T-cell (primary cell): ENCODE data around the gene SLC6A13. TPM values are rescaled to one million over a fixed set of nuclear protein-coding genes. Genes with fewer than 3 reads are reported as not detected.
"Not testable (repeated sequence)": the region's sequence is repeated elsewhere in the genome, so short reads cannot be mapped to it uniquely, and the experiment has no call there.

ENCODE experiments used
- ATAC-seq, 4 experiments: fragments of 200-7000 bp in 3 of 4; fragments of 150-1000 bp in 1 of 4; cut with Tn5 transposase; replicated peaks in 1 of 4; 1 replicate in 3 of 4; 2 replicates in 1 of 4; pipeline ENCODE4 v1.10.0; 2021; ENCODE audit warnings: moderate library complexity in 3 of 4, mild to moderate bottlenecking in 2 of 4, moderate number of reproducible peaks in 1 of 4
- CTCF ChIA-PET, 2 donors: fragments of 300-600 bp; sonication (Branson Sonifier 250); formaldehyde crosslinking; loops; one replicate each; lab custom pipeline; 2022; ENCODE audit warnings: antibody characterized with exemption in 2 of 2; lab: Charles Lee
- POLR2A ChIA-PET, 2 donors: fragments of 300-600 bp; sonication (Branson Sonifier 250); formaldehyde crosslinking; loops; one replicate each; lab custom pipeline; 2022; ENCODE audit warnings: antibody characterized with exemption in 2 of 2; lab: Charles Lee
- DNase-seq, 35 experiments: peaks; one replicate each; pipeline versions ENCODE4 v3.0.0 to v3.0.0-alpha.2; 2013 to 2023
- H3K27ac ChIP-seq: one replicate; pipeline ENCODE4 v1.5.1; 2013; ENCODE audit warnings: low read length
- H3K27me3 ChIP-seq, 2 experiments: replicated peaks in 1 of 2; 1 replicate in 1 of 2; 2 replicates in 1 of 2; pipeline versions ENCODE4 v1.6.1 to v1.7.0; 2013; ENCODE audit warnings: low read length in 1 of 2, mixed read lengths in 1 of 2; ENCODE audit not compliant: control insufficient read depth in 2 of 2, insufficient read depth in 2 of 2; ENCODE audit errors: extremely low read depth in 1 of 2
- H3K36me3 ChIP-seq, 2 donors: 1 replicate in 1 of 2; 2 replicates in 1 of 2; pipeline versions ENCODE4 v1.6.1 to v1.7.0; 2013; ENCODE audit warnings: low read length in 1 of 2; ENCODE audit not compliant: control insufficient read depth in 2 of 2, insufficient read depth in 1 of 2; ENCODE audit errors: extremely low read depth in 1 of 2
- H3K4me1 ChIP-seq, 2 experiments: 1 replicate in 1 of 2; 2 replicates in 1 of 2; pipeline versions ENCODE4 v1.6.1 to v1.7.0; 2013; ENCODE audit warnings: low read length in 2 of 2, mixed read lengths in 1 of 2; ENCODE audit not compliant: insufficient read depth in 2 of 2, control insufficient read depth in 1 of 2; ENCODE audit errors: extremely low read depth in 1 of 2
- H3K4me3 ChIP-seq, 2 donors: 1 replicate in 1 of 2; 2 replicates in 1 of 2; pipeline versions ENCODE4 v1.5.1 to v1.7.0; 2013; ENCODE audit warnings: mild to moderate bottlenecking in 2 of 2, low read length in 1 of 2, moderate library complexity in 1 of 2; ENCODE audit not compliant: control insufficient read depth in 1 of 2; ENCODE audit errors: extremely low read depth in 1 of 2
- H3K9me3 ChIP-seq: 2 replicates; pipeline ENCODE4 v1.7.0; 2013
- H3K27ac Mint-ChIP-seq, 2 donors: one replicate each; pipeline ENCODE4 v1.8.0; 2020 to 2021; ENCODE audit warnings: mild to moderate bottlenecking in 2 of 2, mixed read lengths in 2 of 2
- H3K27me3 Mint-ChIP-seq, 2 donors: one replicate each; pipeline ENCODE4 v1.8.0; 2021 to 2022; ENCODE audit warnings: mixed read lengths in 2 of 2
- H3K36me3 Mint-ChIP-seq: one replicate; pipeline ENCODE4 v1.8.0; 2021; ENCODE audit warnings: mixed read lengths
- H3K4me1 Mint-ChIP-seq, 3 donors: one replicate each; pipeline ENCODE4 v1.8.0; 2020 to 2022; ENCODE audit warnings: mixed read lengths in 3 of 3, mild to moderate bottlenecking in 1 of 3
- H3K4me3 Mint-ChIP-seq, 3 donors: one replicate each; pipeline ENCODE4 v1.8.0; 2020 to 2022; ENCODE audit warnings: mild to moderate bottlenecking in 3 of 3, mixed read lengths in 3 of 3, moderate library complexity in 3 of 3
- H3K9me3 Mint-ChIP-seq, 3 donors: one replicate each; pipeline ENCODE4 v1.8.0; 2020 to 2022; ENCODE audit warnings: mixed read lengths in 3 of 3
- WGBS: methylation state at CpG from one replicate; pipeline ENCODE4 v1.1.5; 2013; ENCODE audit warnings: missing lambda C conversion rate; ENCODE audit not compliant: insufficient coverage; 5-methylcytosine and 5-hydroxymethylcytosine counted together
- total RNA-seq, 35 experiments: library from RNA in 6 of 35; stranded (reverse) in 6 of 35; fragments of 120-200 nt in 1 of 35; gene quantifications; one replicate each; pipeline versions ENCODE4 v1.2.1 to v1.2.4 and lab custom pipeline; 2013 to 2026

SLC6A13 gene
- total RNA-seq, 5 donors from 2014 or later (not counting 1 experiment from before 2014, with no cell fraction given): 0.49 to 1.8 (median 0.86) TPM

- H3K27me3 ChIP-seq: peaks cover 0 to 38% of the 10 kb centered on the region in 2 experiments
- Mint-ChIP-seq H3K4me3 (no peak overlapping the region), H3K4me1 (peaks cover 0 to 4% (median 0%) of the 10 kb centered on the region in 3 donors), H3K9me3 (no peaks in the 10 kb centered on the region), H3K27me3 (peaks cover 7 to 26% of the 10 kb centered on the region in 2 donors), H3K27ac (no peak overlapping the region), H3K36me3 (no peaks in the 10 kb centered on the region)
- ChIA-PET POLR2A (no interaction called here), CTCF (no interaction called here)
- H3K4me1 ChIP-seq: peaks cover 0 to 8% of the 10 kb centered on the region in 2 experiments
- no peak overlapping the region for H3K27ac ChIP-seq
- no peak overlapping the region for H3K4me3 ChIP-seq
- no peaks in the 10 kb centered on the region for H3K36me3 ChIP-seq
- 88% methylated on average over 25 of the region's 30 CpGs for WGBS
- no peaks in the 10 kb centered on the region for H3K9me3 ChIP-seq
- DNase-seq (no peak), ATAC-seq (no peak)
Measured at GRCh38 chr12:218728-219590, 43.7 kb downstream of the SLC6A13 start.

DNA sequence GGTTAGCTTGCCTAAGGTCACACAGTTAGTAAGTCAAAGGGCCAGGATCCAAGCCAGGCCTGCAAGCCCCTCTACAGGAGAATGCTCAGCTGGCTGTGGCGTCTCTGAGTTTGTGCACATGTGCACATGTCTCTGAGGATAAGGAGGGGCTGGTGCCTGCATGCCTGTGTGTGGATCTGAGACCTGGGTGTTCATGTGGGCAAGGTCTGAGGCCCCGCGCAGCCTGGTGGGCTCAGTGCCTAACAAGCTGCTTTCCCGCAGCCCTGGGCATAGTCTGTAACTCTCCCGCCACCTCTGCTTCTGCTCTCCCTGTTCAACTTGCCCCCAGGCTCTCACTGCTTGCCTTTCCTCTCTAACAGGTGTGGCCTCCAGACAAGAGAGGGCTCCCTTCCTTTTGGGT, 44.4 kb downstream of the SLC6A13 start:
- 93% methylated on average over 5 of the region's 5 CpGs for WGBS
- Mint-ChIP-seq H3K4me1 (peaks cover 0 to 4% (median 0%) of the 10 kb centered on the region in 3 donors), H3K4me3 (no peak overlapping the region), H3K27me3 (peaks cover 11 to 34% of the 10 kb centered on the region in 2 donors), H3K9me3 (no peaks in the 10 kb centered on the region), H3K27ac (no peak overlapping the region), H3K36me3 (no peaks in the 10 kb centered on the region)
- H3K9me3 ChIP-seq: no peaks in the 10 kb centered on the region
- CTCF ChIA-PET: no interaction called here
- H3K4me3 ChIP-seq: no peak overlapping the region
- H3K27ac ChIP-seq: no peak overlapping the region
- POLR2A ChIA-PET: no interaction called here
- no peaks in the 10 kb centered on the region for H3K36me3 ChIP-seq
- no peak for ATAC-seq
- peaks cover 0 to 8% of the 10 kb centered on the region in 2 experiments for H3K4me1 ChIP-seq
- peaks cover 0 to 45% of the 10 kb centered on the region in 2 experiments for H3K27me3 ChIP-seq
- no peak for DNase-seq

DNA sequence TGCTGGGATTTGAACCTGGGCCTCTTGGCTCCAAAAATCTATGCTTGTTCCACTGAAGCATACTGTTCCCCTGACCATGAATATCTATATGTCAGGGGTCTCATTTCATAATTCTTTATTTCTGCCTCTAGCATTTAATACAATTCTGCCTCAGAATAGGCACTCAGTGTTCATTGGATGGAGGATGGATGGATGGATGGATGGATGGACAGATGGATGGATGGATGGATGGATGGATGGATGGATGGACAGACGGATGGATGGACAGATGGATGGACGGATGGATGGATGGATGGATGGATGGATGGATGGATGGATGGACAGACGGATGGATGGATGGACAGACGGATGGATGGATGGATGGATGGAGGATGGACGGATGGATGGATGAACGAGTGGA, 45.6 kb downstream of the SLC6A13 start:
- H3K9me3 ChIP-seq, POLR2A ChIA-PET, H3K27ac Mint-ChIP-seq, H3K27ac ChIP-seq, H3K4me1 ChIP-seq, H3K36me3 ChIP-seq, H3K4me1 Mint-ChIP-seq, H3K9me3 Mint-ChIP-seq, H3K36me3 Mint-ChIP-seq, CTCF ChIA-PET, H3K4me3 ChIP-seq, H3K4me3 Mint-ChIP-seq, DNase-seq, ATAC-seq: not testable (repeated sequence)
- peaks cover 0 to 54% of the 10 kb centered on the region in 2 experiments for H3K27me3 ChIP-seq
- peaks cover 17 to 36% of the 10 kb centered on the region in 2 donors for H3K27me3 Mint-ChIP-seq
- WGBS: 72% methylated on average over 6 of the region's 6 CpGs

GRCh38 chr12:215116-215515, 47.5 kb downstream of the SLC6A13 start:
- no peaks in the 10 kb centered on the region for H3K36me3 ChIP-seq
- ChIA-PET CTCF (no interaction called here), POLR2A (no interaction called here)
- Mint-ChIP-seq H3K4me1 (peaks cover 0 to 4% (median 2%) of the 10 kb centered on the region in 3 donors), H3K27me3 (peaks cover 32 to 50% of the 10 kb centered on the region in 2 donors), H3K9me3 (no peaks in the 10 kb centered on the region), H3K27ac (no peak overlapping the region), H3K36me3 (no peaks in the 10 kb centered on the region), H3K4me3 (no peak overlapping the region)
- H3K9me3 ChIP-seq: no peaks in the 10 kb centered on the region
- DNase-seq: no peak
- ATAC-seq: no peak
- peaks cover 0 to 52% of the 10 kb centered on the region in 2 experiments for H3K27me3 ChIP-seq
- WGBS: 81% methylated on average over 6 of the region's 6 CpGs
- no peak overlapping the region for H3K4me3 ChIP-seq
- no peak overlapping the region for H3K27ac ChIP-seq
- H3K4me1 ChIP-seq: peaks cover 0 to 8% of the 10 kb centered on the region in 2 experiments

DNA sequence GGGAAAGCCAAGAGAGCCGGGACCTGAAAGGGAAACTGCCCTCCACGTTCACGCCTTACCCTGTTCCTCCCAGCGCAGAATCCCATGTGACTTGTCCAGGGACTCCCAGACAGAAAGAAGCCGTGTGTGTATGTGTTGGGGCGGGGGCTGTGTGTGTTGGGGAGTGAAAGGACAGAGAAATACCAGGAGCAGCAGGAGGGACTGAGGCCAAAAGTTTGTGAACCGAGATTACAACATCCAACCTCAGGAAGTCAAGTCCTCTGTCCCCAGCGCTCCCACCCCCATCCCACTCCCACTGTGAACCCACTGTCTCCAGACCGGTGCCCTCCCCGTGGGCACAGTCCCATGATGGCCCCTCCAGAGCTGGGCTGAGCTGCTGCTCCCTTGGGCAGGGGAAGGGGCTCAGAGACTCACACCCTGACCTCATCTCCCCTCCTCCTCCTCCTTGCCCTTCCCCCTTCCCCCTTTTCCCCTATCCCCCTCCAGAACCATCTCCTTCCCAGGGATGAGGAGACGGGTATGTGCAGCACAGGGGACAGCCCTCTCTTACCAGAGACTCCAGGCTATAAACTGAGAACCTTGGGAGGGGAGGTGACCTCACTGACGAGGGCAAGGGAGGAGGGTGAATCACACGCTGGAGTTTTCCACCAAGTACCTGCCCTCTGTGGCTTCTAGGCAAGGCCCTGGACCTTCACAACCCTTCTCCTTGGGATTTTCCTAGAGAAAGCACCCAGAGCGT, 48.5 kb downstream of the SLC6A13 start, which contains the start of gene SLC6A12:
Gene SLC6A12 (minus strand): TSS at position 155 of the 739 bp plus-strand sequence. CDS start 4,171 bp downstream, outside the sequence.
- no peaks in the 10 kb centered on the region for H3K4me1 ChIP-seq
- H3K27ac ChIP-seq: no peak within 1 kb of the TSS
- H3K9me3 ChIP-seq: no peaks in the 10 kb centered on the region
- peaks cover 39 to 59% of the 10 kb centered on the region in 2 donors for H3K27me3 Mint-ChIP-seq
- H3K4me3 Mint-ChIP-seq: no peak within 1 kb of the TSS
- H3K36me3 Mint-ChIP-seq: no peaks in the 10 kb centered on the region
- ChIA-PET CTCF (no interaction called here), POLR2A (no interaction called here)
- ATAC-seq (no peak), DNase-seq (no peak)
- H3K36me3 ChIP-seq: no peaks in the 10 kb centered on the region
- H3K27me3 ChIP-seq: peaks cover 0 to 53% of the 10 kb centered on the region in 2 experiments
- WGBS: 45% methylated on average over 7 of the region's 14 CpGs
- H3K9me3 Mint-ChIP-seq: no peaks in the 10 kb centered on the region
- H3K4me1 Mint-ChIP-seq: peaks cover 0 to 2% (median 0%) of the 10 kb centered on the region in 3 donors
- H3K4me3 ChIP-seq: no peak within 1 kb of the TSS
- H3K27ac Mint-ChIP-seq: no peak within 1 kb of the TSS

DNA sequence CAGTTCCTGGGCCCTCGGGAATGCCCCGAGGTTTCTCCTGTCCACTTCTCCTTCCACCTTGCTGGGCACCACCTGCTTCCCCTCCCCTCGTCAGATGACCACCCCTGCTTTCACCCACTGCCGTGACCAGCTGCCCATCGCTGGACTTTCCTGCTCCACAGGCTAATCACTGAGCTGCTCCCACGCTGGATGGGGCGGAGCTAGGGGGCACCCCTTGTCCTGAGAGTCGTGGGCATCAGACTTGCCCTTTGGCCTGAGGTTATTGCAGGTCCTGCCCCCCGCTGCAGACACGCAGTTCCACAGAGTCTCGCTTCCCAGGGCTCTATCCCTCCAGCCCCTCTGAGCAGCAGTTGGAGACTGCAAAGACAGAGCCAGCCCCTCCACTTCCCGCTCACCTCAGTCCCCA, 49.1 kb downstream of the SLC6A13 start:
- no peak overlapping the region for H3K4me3 ChIP-seq
- Mint-ChIP-seq H3K9me3 (no peaks in the 10 kb centered on the region), H3K27ac (no peak overlapping the region), H3K4me1 (peaks cover 0 to 2% (median 0%) of the 10 kb centered on the region in 3 donors), H3K4me3 (no peak overlapping the region), H3K36me3 (no peaks in the 10 kb centered on the region), H3K27me3 (peaks cover 39 to 63% of the 10 kb centered on the region in 2 donors)
- H3K9me3 ChIP-seq: no peaks in the 10 kb centered on the region
- peaks cover 0 to 55% of the 10 kb centered on the region in 2 experiments for H3K27me3 ChIP-seq
- WGBS: 47% methylated on average over 12 of the region's 12 CpGs
- H3K4me1 ChIP-seq: no peaks in the 10 kb centered on the region
- DNase-seq: no peak
- ATAC-seq: no peak
- H3K36me3 ChIP-seq: no peaks in the 10 kb centered on the region
- CTCF ChIA-PET: no interaction called here
- H3K27ac ChIP-seq: no peak overlapping the region
- POLR2A ChIA-PET: no interaction called here
